Fibroblast of lung (primary cell): ENCODE measurements around the gene ZNRF4. TPM values are rescaled to one million over a fixed set of nuclear protein-coding genes. Genes with fewer than 3 reads are reported as not detected.

ENCODE experiments used
- DNase-seq, 2 donors: peaks; one replicate each; pipeline versions ENCODE4 v3.0.0 to v3.0.0-alpha.2; 2010; ENCODE audit warnings: low read depth in 2 of 2
- H2AFZ ChIP-seq: 2 replicates; pipeline ENCODE4 v1.5.1; 2012; ENCODE audit warnings: low read length, control low read depth, inconsistent platforms
- H3K27ac ChIP-seq: 2 replicates; pipeline ENCODE4 v1.5.1; 2011; ENCODE audit warnings: low read length, control low read depth; ENCODE audit not compliant: insufficient read depth
- H3K27me3 ChIP-seq: 2 replicates; pipeline ENCODE4 v1.5.1; 2011; ENCODE audit warnings: mild to moderate bottlenecking, low read length; ENCODE audit not compliant: control insufficient read depth, insufficient read depth
- H3K36me3 ChIP-seq: 2 replicates; pipeline ENCODE4 v1.5.1; 2011; ENCODE audit warnings: low read length; ENCODE audit not compliant: control insufficient read depth, insufficient read depth
- H3K4me1 ChIP-seq: 2 replicates; pipeline ENCODE4 v1.5.1; 2011; ENCODE audit warnings: low read length; ENCODE audit not compliant: control insufficient read depth, insufficient read depth; ENCODE audit errors: extremely low read depth
- H3K4me2 ChIP-seq: 2 replicates; pipeline ENCODE4 v1.5.1; 2011; ENCODE audit warnings: low read length, control low read depth; ENCODE audit not compliant: insufficient read depth; ENCODE audit errors: extremely low read depth
- H3K4me3 ChIP-seq, 4 experiments: fragments of 200-600 bp in 1 of 4; sonication (generic) in 1 of 4; replicated peaks in 1 of 4; 2 replicates each; pipeline ENCODE4 v1.5.1; 2011 to 2016; ENCODE audit warnings: low read length in 4 of 4, low read depth in 3 of 4, mild to moderate bottlenecking in 3 of 4, control low read depth in 2 of 4, inconsistent platforms in 1 of 4, mixed read lengths in 1 of 4; ENCODE audit not compliant: insufficient read depth in 1 of 4; ENCODE audit errors: control extremely low read depth in 1 of 4
- H3K79me2 ChIP-seq: 2 replicates; pipeline ENCODE4 v1.5.1; 2012; ENCODE audit warnings: mild to moderate bottlenecking, low read length, inconsistent platforms; ENCODE audit not compliant: control insufficient read depth, insufficient read depth
- H3K9ac ChIP-seq: 2 replicates; pipeline ENCODE4 v1.5.1; 2011; ENCODE audit warnings: mild to moderate bottlenecking, low read length, control low read depth; ENCODE audit not compliant: insufficient read depth
- H3K9me3 ChIP-seq: 2 replicates; pipeline ENCODE4 v1.5.1; 2012; ENCODE audit warnings: low read depth, low read length; ENCODE audit not compliant: control insufficient read depth, insufficient read depth
- H4K20me1 ChIP-seq: 2 replicates; pipeline ENCODE4 v1.5.1; 2011; ENCODE audit warnings: low read length; ENCODE audit not compliant: control insufficient read depth, insufficient read depth; ENCODE audit errors: extremely low read depth
- EZH2 ChIP-seq: IDR thresholded peaks from 2 replicates; pipeline ENCODE4 v1.5.1; 2012; ENCODE audit warnings: low read length, control low read depth, mild to moderate bottlenecking; ENCODE audit errors: missing control alignments
- polyA plus RNA-seq, 2 donors: library from polyadenylated mRNA; depleted of rRNA in 1 of 2; stranded (reverse) in 1 of 2; unstranded in 1 of 2; fragments of >200 nt; gene quantifications; 2 replicates each; pipeline ENCODE4 v1.2.1, GENCODE V29; 2011 to 2012; ENCODE audit warnings: missing spikeins in 1 of 2
- total RNA-seq: library from RNA; depleted of rRNA; stranded (reverse); fragments of >200 nt; gene quantifications from 2 replicates; pipeline ENCODE4 v1.2.1, GENCODE V29; 2014
- TF ChIP-seq, protein P1 (sequence below), 2 donors: IDR thresholded peaks in 1 of 2; conservative IDR thresholded peaks in 1 of 2; 1 replicate in 1 of 2; 2 replicates in 1 of 2; pipeline ENCODE4 v1.5.1; 2011 to 2012; ENCODE audit warnings: low read length in 2 of 2, control low read depth in 1 of 2, inconsistent platforms in 1 of 2, low read depth in 1 of 2, mild to moderate bottlenecking in 1 of 2

ZNRF4 gene
- total and polyA plus RNA-seq, 2 donors (not counting 1 experiment from before 2014, with no cell fraction given), result not detected

DNA sequence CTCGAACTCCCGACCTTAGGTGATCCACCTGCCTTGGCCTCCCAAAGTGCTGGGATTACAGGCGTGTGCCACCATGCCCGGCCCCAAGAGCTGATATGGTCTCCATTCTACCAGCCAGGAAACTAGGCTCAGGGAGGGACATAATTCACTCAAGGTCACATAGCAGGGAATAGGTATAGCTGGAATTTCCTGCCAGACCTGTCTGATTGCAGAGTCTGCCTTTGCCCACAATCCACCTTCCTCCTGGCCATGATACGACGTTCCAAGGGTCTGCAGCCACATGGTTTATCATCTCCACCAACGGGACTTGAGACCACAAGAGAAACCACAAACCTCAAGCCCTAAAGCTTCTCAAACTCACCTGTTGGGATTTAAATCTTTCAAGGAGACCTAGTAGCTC lies 32.0 kb downstream of the ZNRF4 start:
- no peaks in the 10 kb centered on the region for H3K79me2 ChIP-seq
- no peak overlapping the region for H3K27ac ChIP-seq
- no peak overlapping the region for H3K4me3 ChIP-seq
- H4K20me1 ChIP-seq, result no peaks in the 10 kb centered on the region
- no peak overlapping the region for H3K9ac ChIP-seq
- DNase-seq, result no peak
- H3K36me3 ChIP-seq, result no peaks in the 10 kb centered on the region
- H3K4me1 ChIP-seq, result no peaks in the 10 kb centered on the region
- no peaks in the 10 kb centered on the region for H3K9me3 ChIP-seq
- peaks cover 3% of the 10 kb centered on the region for H3K27me3 ChIP-seq
- H2AFZ ChIP-seq, result no peak overlapping the region
- TF ChIP-seq, protein P1, sequence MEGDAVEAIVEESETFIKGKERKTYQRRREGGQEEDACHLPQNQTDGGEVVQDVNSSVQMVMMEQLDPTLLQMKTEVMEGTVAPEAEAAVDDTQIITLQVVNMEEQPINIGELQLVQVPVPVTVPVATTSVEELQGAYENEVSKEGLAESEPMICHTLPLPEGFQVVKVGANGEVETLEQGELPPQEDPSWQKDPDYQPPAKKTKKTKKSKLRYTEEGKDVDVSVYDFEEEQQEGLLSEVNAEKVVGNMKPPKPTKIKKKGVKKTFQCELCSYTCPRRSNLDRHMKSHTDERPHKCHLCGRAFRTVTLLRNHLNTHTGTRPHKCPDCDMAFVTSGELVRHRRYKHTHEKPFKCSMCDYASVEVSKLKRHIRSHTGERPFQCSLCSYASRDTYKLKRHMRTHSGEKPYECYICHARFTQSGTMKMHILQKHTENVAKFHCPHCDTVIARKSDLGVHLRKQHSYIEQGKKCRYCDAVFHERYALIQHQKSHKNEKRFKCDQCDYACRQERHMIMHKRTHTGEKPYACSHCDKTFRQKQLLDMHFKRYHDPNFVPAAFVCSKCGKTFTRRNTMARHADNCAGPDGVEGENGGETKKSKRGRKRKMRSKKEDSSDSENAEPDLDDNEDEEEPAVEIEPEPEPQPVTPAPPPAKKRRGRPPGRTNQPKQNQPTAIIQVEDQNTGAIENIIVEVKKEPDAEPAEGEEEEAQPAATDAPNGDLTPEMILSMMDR (conservative IDR thresholded peaks at IDR 0.05 in 1 of 2, IDR thresholded peaks at IDR 0.05 in 1 of 2; ENCODE audit: low read depth in 1 of 2, low read length in 2 of 2), result no peak
- no peak for TF ChIP-seq EZH2
- H3K4me2 ChIP-seq, result no peak overlapping the region

DNA sequence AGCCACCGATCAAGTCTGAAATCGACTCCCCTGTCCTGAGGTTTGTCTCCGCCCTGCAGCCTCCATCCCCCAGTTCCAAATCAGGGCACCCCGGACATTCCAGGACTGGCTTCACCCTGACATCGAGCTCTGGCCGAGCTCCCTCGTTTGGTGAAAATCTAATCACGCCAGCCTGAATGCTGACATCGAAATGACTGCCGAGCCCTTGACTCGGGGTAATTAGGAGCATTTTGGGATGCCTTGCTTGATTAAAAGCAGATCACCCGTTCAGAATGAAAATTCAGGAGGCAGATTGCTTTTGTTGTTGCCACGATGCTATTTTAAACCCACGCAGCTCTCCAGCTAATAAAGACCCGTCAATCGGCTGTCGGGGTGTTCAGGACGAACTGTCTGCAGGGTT lies 34.3 kb downstream of the ZNRF4 start:
- no peak overlapping the region for H2AFZ ChIP-seq
- DNase-seq, result no peak

DNA sequence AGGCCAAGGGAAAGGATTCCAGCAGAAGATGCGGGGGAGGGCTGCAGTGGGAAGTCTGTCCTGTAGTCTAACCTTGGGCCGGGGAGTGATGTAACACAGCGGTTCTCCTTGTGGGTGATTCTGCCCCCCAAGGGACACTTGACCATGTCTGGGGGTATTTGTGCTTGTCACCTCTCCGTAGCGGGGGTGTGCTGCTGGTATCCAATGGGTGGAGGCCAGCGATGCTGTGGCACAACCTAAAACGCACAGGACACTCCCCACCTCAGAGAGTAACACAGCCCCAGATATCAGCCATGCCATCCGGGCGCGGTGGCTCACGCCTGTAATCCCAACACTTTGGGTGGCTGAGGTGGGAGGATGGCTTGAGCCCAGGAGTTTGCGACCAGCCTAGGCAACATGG lies 36.3 kb downstream of the ZNRF4 start:
- H3K27me3 ChIP-seq, result peaks cover 13% of the 10 kb centered on the region
- no peak for DNase-seq

More for the DNA sequence above, 34.3 kb downstream of the ZNRF4 start:
- H3K9me3 ChIP-seq, result no peaks in the 10 kb centered on the region
- TF ChIP-seq EZH2, result no peak
- TF ChIP-seq, protein P1 (conservative IDR thresholded peaks at IDR 0.05 in 1 of 2, IDR thresholded peaks at IDR 0.05 in 1 of 2; ENCODE audit: low read depth in 1 of 2, low read length in 2 of 2), result no peak
- H3K79me2 ChIP-seq, result no peaks in the 10 kb centered on the region
- no peaks in the 10 kb centered on the region for H3K4me1 ChIP-seq
- H3K4me2 ChIP-seq, result no peak overlapping the region
- no peak overlapping the region for H3K27ac ChIP-seq
- H3K9ac ChIP-seq, result no peak overlapping the region
- H4K20me1 ChIP-seq, result no peaks in the 10 kb centered on the region
- H3K4me3 ChIP-seq, result no peak overlapping the region
- no peaks in the 10 kb centered on the region for H3K36me3 ChIP-seq
- H3K27me3 ChIP-seq, result peaks cover 13% of the 10 kb centered on the region

More for the DNA sequence above, 36.3 kb downstream of the ZNRF4 start:
- TF ChIP-seq EZH2, result no peak
- TF ChIP-seq, protein P1 (conservative IDR thresholded peaks at IDR 0.05 in 1 of 2, IDR thresholded peaks at IDR 0.05 in 1 of 2; ENCODE audit: low read depth in 1 of 2, low read length in 2 of 2), result no peak
- H3K36me3 ChIP-seq, result no peaks in the 10 kb centered on the region
- no peak overlapping the region for H3K9ac ChIP-seq
- no peak overlapping the region for H2AFZ ChIP-seq
- H4K20me1 ChIP-seq, result no peaks in the 10 kb centered on the region
- H3K79me2 ChIP-seq, result no peaks in the 10 kb centered on the region
- no peaks in the 10 kb centered on the region for H3K9me3 ChIP-seq
- no peak overlapping the region for H3K4me2 ChIP-seq
- no peaks in the 10 kb centered on the region for H3K4me1 ChIP-seq
- no peak overlapping the region for H3K27ac ChIP-seq
- H3K4me3 ChIP-seq, result no peak overlapping the region
